ENCODE data around the gene NFIL3.

DNA sequence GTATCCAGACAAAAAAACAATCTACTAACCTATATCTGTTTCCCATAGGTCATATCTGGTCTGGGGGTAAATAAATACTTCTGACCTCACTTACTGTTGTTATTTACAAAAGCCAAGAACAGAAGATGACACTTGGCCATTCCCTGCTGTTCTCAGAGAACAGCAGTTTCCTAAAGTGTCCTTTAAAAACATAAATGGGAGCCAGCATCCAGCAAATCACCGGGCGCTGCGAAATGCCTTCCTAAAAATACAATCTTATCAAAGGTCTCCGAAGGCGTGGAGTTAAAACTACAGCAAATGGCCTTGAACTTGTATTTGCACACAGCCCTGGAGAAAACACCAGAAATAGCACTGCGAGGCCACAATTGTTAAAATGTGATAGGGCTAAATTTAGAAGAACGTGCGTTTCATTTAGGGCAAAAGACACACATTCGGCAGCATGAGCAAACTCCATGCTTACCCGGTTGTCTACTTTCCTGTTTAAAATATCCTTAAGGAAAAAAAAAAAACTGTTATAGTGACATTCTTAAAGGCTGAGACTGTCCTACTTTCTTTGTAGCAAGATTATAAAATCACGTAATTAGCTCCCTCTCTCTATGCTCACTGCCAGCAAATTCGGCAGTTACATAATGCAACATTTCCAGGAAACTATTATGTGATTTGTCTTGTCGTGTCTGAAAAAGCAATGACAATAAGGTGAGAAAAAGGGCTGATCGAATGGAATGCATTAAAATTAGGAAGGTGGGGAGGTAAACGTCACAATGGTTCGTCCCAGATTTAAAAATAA is 1.5 kb downstream of the NFIL3 start:
- TF ChIP-seq, protein P1, sequence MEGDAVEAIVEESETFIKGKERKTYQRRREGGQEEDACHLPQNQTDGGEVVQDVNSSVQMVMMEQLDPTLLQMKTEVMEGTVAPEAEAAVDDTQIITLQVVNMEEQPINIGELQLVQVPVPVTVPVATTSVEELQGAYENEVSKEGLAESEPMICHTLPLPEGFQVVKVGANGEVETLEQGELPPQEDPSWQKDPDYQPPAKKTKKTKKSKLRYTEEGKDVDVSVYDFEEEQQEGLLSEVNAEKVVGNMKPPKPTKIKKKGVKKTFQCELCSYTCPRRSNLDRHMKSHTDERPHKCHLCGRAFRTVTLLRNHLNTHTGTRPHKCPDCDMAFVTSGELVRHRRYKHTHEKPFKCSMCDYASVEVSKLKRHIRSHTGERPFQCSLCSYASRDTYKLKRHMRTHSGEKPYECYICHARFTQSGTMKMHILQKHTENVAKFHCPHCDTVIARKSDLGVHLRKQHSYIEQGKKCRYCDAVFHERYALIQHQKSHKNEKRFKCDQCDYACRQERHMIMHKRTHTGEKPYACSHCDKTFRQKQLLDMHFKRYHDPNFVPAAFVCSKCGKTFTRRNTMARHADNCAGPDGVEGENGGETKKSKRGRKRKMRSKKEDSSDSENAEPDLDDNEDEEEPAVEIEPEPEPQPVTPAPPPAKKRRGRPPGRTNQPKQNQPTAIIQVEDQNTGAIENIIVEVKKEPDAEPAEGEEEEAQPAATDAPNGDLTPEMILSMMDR (IDR thresholded peaks at IDR 0.05) = no peak
- peak; percentile 14 for TF ChIP-seq POLR2A (IDR thresholded peaks at IDR 0.05)
